HEK293 (cell line): ENCODE measurements around the gene POU5F1.

Source experiments
- BCL11A ChIP-seq: fragments of 450-650 bp; formaldehyde crosslinking; IDR thresholded peaks from 2 replicates; pipeline ENCODE4 v1.5.1; 2016; ENCODE audit warnings: low read depth, missing biosample characterization, missing genetic modification characterization
- GLIS2 ChIP-seq: fragments of 450-650 bp; formaldehyde crosslinking; IDR thresholded peaks from 2 replicates; pipeline ENCODE4 v1.5.1; 2016; ENCODE audit warnings: missing biosample characterization, missing genetic modification characterization
- MEIS1 ChIP-seq: sonication (generic); formaldehyde crosslinking; IDR thresholded peaks from 2 replicates; pipeline ENCODE4 v1.8.1; 2022; ENCODE audit warnings: missing genetic modification reagents, mild to moderate bottlenecking, borderline replicate concordance
- SALL2 ChIP-seq: fragments of 450-650 bp; formaldehyde crosslinking; IDR thresholded peaks from 2 replicates; pipeline ENCODE4 v1.5.0; 2017; ENCODE audit warnings: missing biosample characterization, mild to moderate bottlenecking, missing genetic modification characterization, borderline replicate concordance
- TSHZ1 ChIP-seq: fragments of 450-650 bp; formaldehyde crosslinking; IDR thresholded peaks from 2 replicates; pipeline ENCODE4 v1.5.1; 2016; ENCODE audit warnings: missing biosample characterization, missing genetic modification characterization, borderline replicate concordance
- YY2 ChIP-seq: fragments of 450-650 bp; formaldehyde crosslinking; IDR thresholded peaks from 2 replicates; pipeline ENCODE4 v1.5.1; 2016; ENCODE audit warnings: missing biosample characterization, missing genetic modification characterization
- ZBTB21 ChIP-seq: fragments of 450-650 bp; formaldehyde crosslinking; IDR thresholded peaks from 2 replicates; pipeline ENCODE4 v1.5.1; 2017; ENCODE audit warnings: missing biosample characterization, missing genetic modification characterization
- ZBTB48 ChIP-seq: fragments of 450-650 bp; formaldehyde crosslinking; IDR thresholded peaks from 2 replicates; pipeline ENCODE4 v1.5.1; 2016; ENCODE audit warnings: missing biosample characterization, missing genetic modification characterization
- ZFP69B ChIP-seq: fragments of 450-650 bp; formaldehyde crosslinking; IDR thresholded peaks from 2 replicates; pipeline ENCODE4 v1.5.1; 2016; ENCODE audit warnings: missing biosample characterization, missing genetic modification characterization
- ZNF10 ChIP-seq: fragments of 450-650 bp; formaldehyde crosslinking; IDR thresholded peaks from 2 replicates; pipeline ENCODE4 v1.5.1; 2017; ENCODE audit warnings: missing biosample characterization, missing genetic modification characterization
- ZNF146 ChIP-seq: fragments of 450-650 bp; formaldehyde crosslinking; IDR thresholded peaks from 2 replicates; pipeline ENCODE4 v1.5.1; 2016; ENCODE audit warnings: missing biosample characterization, missing genetic modification characterization
- ZNF324 ChIP-seq: fragments of 450-650 bp; formaldehyde crosslinking; IDR thresholded peaks from 2 replicates; pipeline ENCODE4 v1.5.1; 2016; ENCODE audit warnings: missing biosample characterization, missing genetic modification characterization
- ZNF335 ChIP-seq: fragments of 450-650 bp; formaldehyde crosslinking; conservative IDR thresholded peaks from 2 replicates; pipeline ENCODE4 v1.5.1; 2016; ENCODE audit warnings: missing biosample characterization, missing genetic modification characterization
- ZNF350 ChIP-seq: fragments of 450-650 bp; formaldehyde crosslinking; IDR thresholded peaks from 2 replicates; pipeline ENCODE4 v1.5.0; 2017; ENCODE audit warnings: missing biosample characterization, mild to moderate bottlenecking, missing genetic modification characterization
- ZNF37A ChIP-seq: fragments of 450-650 bp; IDR thresholded peaks from 2 replicates; pipeline ENCODE4 v1.5.1; 2018; ENCODE audit warnings: missing biosample characterization, missing genetic modification characterization
- ZNF394 ChIP-seq: fragments of 450-650 bp; formaldehyde crosslinking; IDR thresholded peaks from 2 replicates; pipeline ENCODE4 v1.5.1; 2016; ENCODE audit warnings: missing biosample characterization, missing genetic modification characterization, mild to moderate bottlenecking, moderate library complexity, borderline replicate concordance
- ZNF416 ChIP-seq: fragments of 450-650 bp; formaldehyde crosslinking; IDR thresholded peaks from 2 replicates; pipeline ENCODE4 v1.5.1; 2016; ENCODE audit warnings: missing biosample characterization, missing genetic modification characterization
- ZNF426 ChIP-seq: fragments of 450-650 bp; formaldehyde crosslinking; IDR thresholded peaks from 2 replicates; pipeline ENCODE4 v1.5.1; 2017; ENCODE audit warnings: missing biosample characterization, missing genetic modification characterization, mild to moderate bottlenecking, inconsistent platforms, moderate library complexity
- ZNF488 ChIP-seq: fragments of 450-650 bp; formaldehyde crosslinking; IDR thresholded peaks from 2 replicates; pipeline ENCODE4 v1.5.1; 2016; ENCODE audit warnings: missing biosample characterization, missing genetic modification characterization
- ZNF521 ChIP-seq: fragments of 450-650 bp; formaldehyde crosslinking; IDR thresholded peaks from 2 replicates; pipeline ENCODE4 v1.5.1; 2017; ENCODE audit warnings: missing biosample characterization, mild to moderate bottlenecking, missing genetic modification characterization
- ZNF560 ChIP-seq: fragments of 450-650 bp; formaldehyde crosslinking; IDR thresholded peaks from 2 replicates; pipeline ENCODE4 v1.5.1; 2017; ENCODE audit warnings: missing biosample characterization, missing genetic modification characterization, borderline replicate concordance
- ZNF670 ChIP-seq: fragments of 450-650 bp; formaldehyde crosslinking; IDR thresholded peaks from 2 replicates; pipeline ENCODE4 v1.5.1; 2016; ENCODE audit warnings: missing biosample characterization, missing genetic modification characterization, low read depth
- ZNF76 ChIP-seq: fragments of 450-650 bp; formaldehyde crosslinking; IDR thresholded peaks from 2 replicates; pipeline ENCODE4; 2016; ENCODE audit warnings: low read depth, missing biosample characterization, missing genetic modification characterization, borderline replicate concordance
- ZNF777 ChIP-seq: fragments of 450-650 bp; formaldehyde crosslinking; IDR thresholded peaks from 2 replicates; pipeline ENCODE4 v1.5.1; 2017; ENCODE audit warnings: missing biosample characterization, missing genetic modification characterization, borderline replicate concordance
- ZNF785 ChIP-seq: fragments of 450-650 bp; formaldehyde crosslinking; IDR thresholded peaks from 2 replicates; pipeline ENCODE4 v1.5.1; 2016; ENCODE audit warnings: missing biosample characterization, missing genetic modification characterization
- ZNF791 ChIP-seq: fragments of 450-650 bp; formaldehyde crosslinking; IDR thresholded peaks from 2 replicates; pipeline ENCODE4 v1.5.1; 2016; ENCODE audit warnings: missing biosample characterization, missing genetic modification characterization
- ZSCAN18 ChIP-seq: fragments of 450-650 bp; formaldehyde crosslinking; IDR thresholded peaks from 2 replicates; pipeline ENCODE4 v1.5.1; 2016; ENCODE audit warnings: missing biosample characterization, missing genetic modification characterization
- TF ChIP-seq, protein P1 (sequence below): fragments of 450-650 bp; formaldehyde crosslinking; IDR thresholded peaks from 2 replicates; pipeline ENCODE4 v1.5.1; 2016; ENCODE audit warnings: missing biosample characterization, missing genetic modification characterization, borderline replicate concordance
- TF ChIP-seq, protein P2 (sequence below): fragments of 450-650 bp; formaldehyde crosslinking; IDR thresholded peaks from 2 replicates; pipeline ENCODE4 v1.5.1; 2016; ENCODE audit warnings: missing biosample characterization, missing genetic modification characterization

POU5F1 gene

GRCh38 chr6:31158863-31159855 is 11.3 kb downstream of the POU5F1 start (continued):
- TF ChIP-seq, protein P1, sequence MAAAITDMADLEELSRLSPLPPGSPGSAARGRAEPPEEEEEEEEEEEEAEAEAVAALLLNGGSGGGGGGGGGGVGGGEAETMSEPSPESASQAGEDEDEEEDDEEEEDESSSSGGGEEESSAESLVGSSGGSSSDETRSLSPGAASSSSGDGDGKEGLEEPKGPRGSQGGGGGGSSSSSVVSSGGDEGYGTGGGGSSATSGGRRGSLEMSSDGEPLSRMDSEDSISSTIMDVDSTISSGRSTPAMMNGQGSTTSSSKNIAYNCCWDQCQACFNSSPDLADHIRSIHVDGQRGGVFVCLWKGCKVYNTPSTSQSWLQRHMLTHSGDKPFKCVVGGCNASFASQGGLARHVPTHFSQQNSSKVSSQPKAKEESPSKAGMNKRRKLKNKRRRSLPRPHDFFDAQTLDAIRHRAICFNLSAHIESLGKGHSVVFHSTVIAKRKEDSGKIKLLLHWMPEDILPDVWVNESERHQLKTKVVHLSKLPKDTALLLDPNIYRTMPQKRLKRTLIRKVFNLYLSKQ (tag by site-specific recombination), result no peak
- TF ChIP-seq ZNF777 (tag by site-specific recombination), result no peak
- no peak for TF ChIP-seq ZNF521 (tag by site-specific recombination)
- TF ChIP-seq ZNF335 (tag by site-specific recombination), result peak; percentile 76
- TF ChIP-seq, protein P2, sequence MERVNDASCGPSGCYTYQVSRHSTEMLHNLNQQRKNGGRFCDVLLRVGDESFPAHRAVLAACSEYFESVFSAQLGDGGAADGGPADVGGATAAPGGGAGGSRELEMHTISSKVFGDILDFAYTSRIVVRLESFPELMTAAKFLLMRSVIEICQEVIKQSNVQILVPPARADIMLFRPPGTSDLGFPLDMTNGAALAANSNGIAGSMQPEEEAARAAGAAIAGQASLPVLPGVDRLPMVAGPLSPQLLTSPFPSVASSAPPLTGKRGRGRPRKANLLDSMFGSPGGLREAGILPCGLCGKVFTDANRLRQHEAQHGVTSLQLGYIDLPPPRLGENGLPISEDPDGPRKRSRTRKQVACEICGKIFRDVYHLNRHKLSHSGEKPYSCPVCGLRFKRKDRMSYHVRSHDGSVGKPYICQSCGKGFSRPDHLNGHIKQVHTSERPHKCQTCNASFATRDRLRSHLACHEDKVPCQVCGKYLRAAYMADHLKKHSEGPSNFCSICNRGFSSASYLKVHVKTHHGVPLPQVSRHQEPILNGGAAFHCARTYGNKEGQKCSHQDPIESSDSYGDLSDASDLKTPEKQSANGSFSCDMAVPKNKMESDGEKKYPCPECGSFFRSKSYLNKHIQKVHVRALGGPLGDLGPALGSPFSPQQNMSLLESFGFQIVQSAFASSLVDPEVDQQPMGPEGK, result peak; percentile 77; the same call in 1 of the 2 replicates
- no peak for TF ChIP-seq ZNF670 (tag by site-specific recombination)
- no peak; the same call in none of the 2 replicates for TF ChIP-seq ZNF394 (tag by site-specific recombination)
- TF ChIP-seq ZBTB48, result no peak
- no peak for TF ChIP-seq TSHZ1 (tag by site-specific recombination)
- no peak for TF ChIP-seq ZBTB21 (tag by site-specific recombination)
- peak; percentile 89 for TF ChIP-seq GLIS2 (tag by site-specific recombination)
- TF ChIP-seq ZNF146, result no peak
- TF ChIP-seq ZNF785, result no peak
- TF ChIP-seq ZFP69B, result no peak
- TF ChIP-seq SALL2 (tag by site-specific recombination), result no peak
- TF ChIP-seq ZNF416 (tag by site-specific recombination), result no peak
- no peak for TF ChIP-seq ZNF37A (tag by site-specific recombination)
- TF ChIP-seq YY2 (tag by site-specific recombination), result no peak
- TF ChIP-seq ZNF426 (tag by site-specific recombination), result no peak
- TF ChIP-seq ZNF791 (tag by site-specific recombination), result no peak
- no peak for TF ChIP-seq ZNF324 (tag by site-specific recombination)
- TF ChIP-seq ZNF76 (tag by site-specific recombination), result peak; percentile 51; the same call in 1 of the 2 replicates
- no peak for TF ChIP-seq ZSCAN18 (tag by site-specific recombination)
- no peak for TF ChIP-seq MEIS1
- no peak for TF ChIP-seq ZNF10
- no peak for TF ChIP-seq ZNF560 (tag by site-specific recombination)
- TF ChIP-seq ZNF350 (tag by site-specific recombination), result no peak
- TF ChIP-seq ZNF488, result no peak
- no peak for TF ChIP-seq BCL11A
